ENCODE measurements around the gene FEZ2. TPM values are rescaled to one million over a fixed set of nuclear protein-coding genes. Genes with fewer than 3 reads are reported as not detected.

FEZ2 gene
- polyA plus RNA-seq, 2 donors, result 8.6 to 11.7 TPM

GRCh38 chr2:36556842-36557241, 41.1 kb downstream of the FEZ2 start:
- WGBS, 2 donors, result 58 to 76% methylated on average over 1 of the region's 1 CpG
- H3K27ac ChIP-seq (ENCODE audit: low read depth in 2 of 2, low read length in 1 of 2), result no peak overlapping the region
- H3K27me3 ChIP-seq (ENCODE audit: control insufficient read depth in 1 of 2, insufficient read depth in 2 of 2, low read length in 2 of 2), result no peaks in the 10 kb centered on the region
- H3K36me3 ChIP-seq (ENCODE audit: control insufficient read depth in 2 of 2, insufficient read depth in 2 of 2, low read length in 1 of 2), result peaks cover 3 to 4% of the 10 kb centered on the region in 2 donors
- H3K9me3 ChIP-seq (ENCODE audit: control insufficient read depth in 2 of 2, insufficient read depth in 1 of 2, low read depth in 1 of 2, low read length in 1 of 2), result no peaks in the 10 kb centered on the region
- H3K4me3 ChIP-seq (ENCODE audit: low read depth in 1 of 2, low read length in 2 of 2), result no peak overlapping the region
- H3K4me1 ChIP-seq (ENCODE audit: control insufficient read depth in 2 of 2, insufficient read depth in 2 of 2, low read length in 1 of 2), result no peaks in the 10 kb centered on the region

- Histone ChIP-seq H3K4me3 (ENCODE audit: low read depth in 1 of 2, low read length in 2 of 2) (no peak overlapping the region), H3K36me3 (ENCODE audit: control insufficient read depth in 2 of 2, insufficient read depth in 2 of 2, low read length in 1 of 2) (peaks cover 6 to 7% of the 10 kb centered on the region in 2 donors)
- 89 to 94% methylated on average over 3 of the region's 3 CpGs for WGBS, 2 donors
Observed at GRCh38 chr2:36555789-36556188, 42.2 kb downstream of the FEZ2 start.

GRCh38 chr2:36554531-36554930, 43.4 kb downstream of the FEZ2 start:
- Histone ChIP-seq H3K4me3 (ENCODE audit: low read depth in 1 of 2, low read length in 2 of 2) (no peak overlapping the region), H3K27ac (ENCODE audit: low read depth in 2 of 2, low read length in 1 of 2) (no peak overlapping the region), H3K4me1 (ENCODE audit: control insufficient read depth in 2 of 2, insufficient read depth in 2 of 2, low read length in 1 of 2) (no peaks in the 10 kb centered on the region), H3K9me3 (ENCODE audit: control insufficient read depth in 2 of 2, insufficient read depth in 1 of 2, low read depth in 1 of 2, low read length in 1 of 2) (no peaks in the 10 kb centered on the region), H3K27me3 (ENCODE audit: control insufficient read depth in 1 of 2, insufficient read depth in 2 of 2, low read length in 2 of 2) (no peaks in the 10 kb centered on the region), H3K36me3 (ENCODE audit: control insufficient read depth in 2 of 2, insufficient read depth in 2 of 2, low read length in 1 of 2) (peaks cover 6 to 7% of the 10 kb centered on the region in 2 donors)
- 97 to 100% methylated on average over 1 of the region's 1 CpG for WGBS, 2 donors

More at GRCh38 chr2:36555789-36556188, 42.2 kb downstream of the FEZ2 start:
- H3K9me3 ChIP-seq (ENCODE audit: control insufficient read depth in 2 of 2, insufficient read depth in 1 of 2, low read depth in 1 of 2, low read length in 1 of 2), result no peaks in the 10 kb centered on the region
- no peak overlapping the region for H3K27ac ChIP-seq (ENCODE audit: low read depth in 2 of 2, low read length in 1 of 2)
- no peaks in the 10 kb centered on the region for H3K27me3 ChIP-seq (ENCODE audit: control insufficient read depth in 1 of 2, insufficient read depth in 2 of 2, low read length in 2 of 2)
- no peaks in the 10 kb centered on the region for H3K4me1 ChIP-seq (ENCODE audit: control insufficient read depth in 2 of 2, insufficient read depth in 2 of 2, low read length in 1 of 2)

GRCh38 chr2:36553683-36554082, 44.3 kb downstream of the FEZ2 start:
- Histone ChIP-seq H3K9me3 (ENCODE audit: control insufficient read depth in 2 of 2, insufficient read depth in 1 of 2, low read depth in 1 of 2, low read length in 1 of 2) (no peaks in the 10 kb centered on the region), H3K27me3 (ENCODE audit: control insufficient read depth in 1 of 2, insufficient read depth in 2 of 2, low read length in 2 of 2) (no peaks in the 10 kb centered on the region), H3K4me3 (ENCODE audit: low read depth in 1 of 2, low read length in 2 of 2) (no peak overlapping the region), H3K4me1 (ENCODE audit: control insufficient read depth in 2 of 2, insufficient read depth in 2 of 2, low read length in 1 of 2) (no peaks in the 10 kb centered on the region), H3K36me3 (ENCODE audit: control insufficient read depth in 2 of 2, insufficient read depth in 2 of 2, low read length in 1 of 2) (peaks cover 6 to 7% of the 10 kb centered on the region in 2 donors), H3K27ac (ENCODE audit: low read depth in 2 of 2, low read length in 1 of 2) (no peak overlapping the region)
- WGBS, 2 donors, result 65 to 73% methylated on average over 4 of the region's 4 CpGs

GRCh38 chr2:36550006-36550405, 48.0 kb downstream of the FEZ2 start:
- no peaks in the 10 kb centered on the region for H3K4me1 ChIP-seq (ENCODE audit: control insufficient read depth in 2 of 2, insufficient read depth in 2 of 2, low read length in 1 of 2)
- H3K27me3 ChIP-seq (ENCODE audit: control insufficient read depth in 1 of 2, insufficient read depth in 2 of 2, low read length in 2 of 2), result no peaks in the 10 kb centered on the region
- no peak overlapping the region for H3K4me3 ChIP-seq (ENCODE audit: low read depth in 1 of 2, low read length in 2 of 2)
- H3K36me3 ChIP-seq (ENCODE audit: control insufficient read depth in 2 of 2, insufficient read depth in 2 of 2, low read length in 1 of 2), result peaks cover 4 to 7% of the 10 kb centered on the region in 2 donors
- no peak overlapping the region for H3K27ac ChIP-seq (ENCODE audit: low read depth in 2 of 2, low read length in 1 of 2)
- no peaks in the 10 kb centered on the region for H3K9me3 ChIP-seq (ENCODE audit: control insufficient read depth in 2 of 2, insufficient read depth in 1 of 2, low read depth in 1 of 2, low read length in 1 of 2)
- WGBS, 2 donors, result 96 to 99% methylated on average over 5 of the region's 5 CpGs

GRCh38 chr2:36549165-36549574, 48.8 kb downstream of the FEZ2 start:
- Histone ChIP-seq H3K9me3 (ENCODE audit: control insufficient read depth in 2 of 2, insufficient read depth in 1 of 2, low read depth in 1 of 2, low read length in 1 of 2) (no peaks in the 10 kb centered on the region), H3K4me3 (ENCODE audit: low read depth in 1 of 2, low read length in 2 of 2) (no peak overlapping the region), H3K27ac (ENCODE audit: low read depth in 2 of 2, low read length in 1 of 2) (no peak overlapping the region), H3K36me3 (ENCODE audit: control insufficient read depth in 2 of 2, insufficient read depth in 2 of 2, low read length in 1 of 2) (peaks cover 3 to 7% of the 10 kb centered on the region in 2 donors), H3K27me3 (ENCODE audit: control insufficient read depth in 1 of 2, insufficient read depth in 2 of 2, low read length in 2 of 2) (no peaks in the 10 kb centered on the region), H3K4me1 (ENCODE audit: control insufficient read depth in 2 of 2, insufficient read depth in 2 of 2, low read length in 1 of 2) (no peaks in the 10 kb centered on the region)
- 72 to 75% methylated on average over 7 of the region's 7 CpGs for WGBS, 2 donors

GRCh38 chr2:36547906-36548305, 50.1 kb downstream of the FEZ2 start:
- no peak overlapping the region for H3K4me3 ChIP-seq (ENCODE audit: low read depth in 1 of 2, low read length in 2 of 2)
- H3K36me3 ChIP-seq (ENCODE audit: control insufficient read depth in 2 of 2, insufficient read depth in 2 of 2, low read length in 1 of 2), result peaks cover 3 to 4% of the 10 kb centered on the region in 2 donors
- no peaks in the 10 kb centered on the region for H3K4me1 ChIP-seq (ENCODE audit: control insufficient read depth in 2 of 2, insufficient read depth in 2 of 2, low read length in 1 of 2)
- H3K9me3 ChIP-seq (ENCODE audit: control insufficient read depth in 2 of 2, insufficient read depth in 1 of 2, low read depth in 1 of 2, low read length in 1 of 2), result no peaks in the 10 kb centered on the region
- no peak overlapping the region for H3K27ac ChIP-seq (ENCODE audit: low read depth in 2 of 2, low read length in 1 of 2)
- WGBS, 2 donors, result 95 to 96% methylated on average over 3 of the region's 3 CpGs
- no peaks in the 10 kb centered on the region for H3K27me3 ChIP-seq (ENCODE audit: control insufficient read depth in 1 of 2, insufficient read depth in 2 of 2, low read length in 2 of 2)

GRCh38 chr2:36545871-36546416, 52.0 kb downstream of the FEZ2 start:
- no peaks in the 10 kb centered on the region for H3K9me3 ChIP-seq (ENCODE audit: control insufficient read depth in 2 of 2, insufficient read depth in 1 of 2, low read depth in 1 of 2, low read length in 1 of 2)
- peaks cover 3 to 8% of the 10 kb centered on the region in 2 donors for H3K36me3 ChIP-seq (ENCODE audit: control insufficient read depth in 2 of 2, insufficient read depth in 2 of 2, low read length in 1 of 2)
- peaks cover 0 to 3% of the 10 kb centered on the region in 2 donors for H3K4me1 ChIP-seq (ENCODE audit: control insufficient read depth in 2 of 2, insufficient read depth in 2 of 2, low read length in 1 of 2)
- 4 to 52% methylated on average over 1 of the region's 1 CpG for WGBS, 2 donors
- no peaks in the 10 kb centered on the region for H3K27me3 ChIP-seq (ENCODE audit: control insufficient read depth in 1 of 2, insufficient read depth in 2 of 2, low read length in 2 of 2)
- H3K4me3 ChIP-seq (ENCODE audit: low read depth in 1 of 2, low read length in 2 of 2), result no peak overlapping the region
- H3K27ac ChIP-seq (ENCODE audit: low read depth in 2 of 2, low read length in 1 of 2), result no peak overlapping the region

GRCh38 chr2:36544638-36545338, 53.2 kb downstream of the FEZ2 start:
- no peak overlapping the region for H3K4me3 ChIP-seq (ENCODE audit: low read depth in 1 of 2, low read length in 2 of 2)
- peaks cover 0 to 3% of the 10 kb centered on the region in 2 donors for H3K4me1 ChIP-seq (ENCODE audit: control insufficient read depth in 2 of 2, insufficient read depth in 2 of 2, low read length in 1 of 2)
- no peak overlapping the region for H3K27ac ChIP-seq (ENCODE audit: low read depth in 2 of 2, low read length in 1 of 2)
- H3K27me3 ChIP-seq (ENCODE audit: control insufficient read depth in 1 of 2, insufficient read depth in 2 of 2, low read length in 2 of 2), result no peaks in the 10 kb centered on the region
- H3K9me3 ChIP-seq (ENCODE audit: control insufficient read depth in 2 of 2, insufficient read depth in 1 of 2, low read depth in 1 of 2, low read length in 1 of 2), result no peaks in the 10 kb centered on the region
- WGBS, 2 donors, result 79 to 81% methylated on average over 6 of the region's 6 CpGs
- H3K36me3 ChIP-seq (ENCODE audit: control insufficient read depth in 2 of 2, insufficient read depth in 2 of 2, low read length in 1 of 2), result peaks cover 3 to 8% of the 10 kb centered on the region in 2 donors

Measured in esophagus (tissue), 2 donors.